NOMO-1 (cell line): Measurements from ENCODE around the gene SLC2A10.
"Not testable (repeated sequence)": the region's sequence is repeated elsewhere in the genome, so short reads cannot be mapped to it uniquely, and the experiment has no call there.

Source experiments
- DNase-seq, 2 experiments: peaks; one replicate each; lab custom pipeline; 2025; ENCODE audit not compliant: unreplicated experiment in 2 of 2; lab: John Stamatoyannopoulos, UW

The SLC2A10 gene

GRCh38 chr20:46709459-46710152 lies at the start of gene SLC2A10:
SLC2A10 (plus strand) TSS chr20:46709649; CDS start chr20:46709737, 88 bp downstream.
- DNase-seq: peak; percentile 35 to 39

GRCh38 chr20:46660487-46660886 lies 49.0 kb upstream of the SLC2A10 start:
- DNase-seq: no peak

GRCh38 chr20:46661659-46662058 lies 47.8 kb upstream of the SLC2A10 start:
- DNase-seq: no peak

GRCh38 chr20:46663531-46663930 lies 45.9 kb upstream of the SLC2A10 start:
- DNase-seq: no peak

- peak in 1 of 2 experiments; percentile 13 for DNase-seq
Measured at GRCh38 chr20:46665602-46666001, 43.8 kb upstream of the SLC2A10 start.

GRCh38 chr20:46666306-46666705 lies 43.1 kb upstream of the SLC2A10 start:
- DNase-seq: no peak

GRCh38 chr20:46666818-46667515 lies 42.5 kb upstream of the SLC2A10 start:
- no peak for DNase-seq

- DNase-seq: no peak
Measured at GRCh38 chr20:46670228-46670584, 39.2 kb upstream of the SLC2A10 start.

GRCh38 chr20:46670585-46671584 lies 38.6 kb upstream of the SLC2A10 start:
- no peak for DNase-seq

GRCh38 chr20:46671866-46672542 lies 37.4 kb upstream of the SLC2A10 start:
- DNase-seq: no peak

GRCh38 chr20:46672543-46673148 lies 36.8 kb upstream of the SLC2A10 start:
- no peak for DNase-seq

GRCh38 chr20:46673394-46674252 lies 35.8 kb upstream of the SLC2A10 start:
- no peak for DNase-seq

- no peak for DNase-seq
Measured at GRCh38 chr20:46674253-46675083, 35.0 kb upstream of the SLC2A10 start.

- DNase-seq: not testable (repeated sequence)
Measured at GRCh38 chr20:46676649-46677316, 32.7 kb upstream of the SLC2A10 start.

GRCh38 chr20:46677608-46678007 lies 31.8 kb upstream of the SLC2A10 start:
- DNase-seq: no peak

GRCh38 chr20:46678516-46678915 lies 30.9 kb upstream of the SLC2A10 start:
- no peak for DNase-seq

- DNase-seq: no peak
Measured at GRCh38 chr20:46680684-46681031, 28.8 kb upstream of the SLC2A10 start.
